Keratinocyte (primary cell): ENCODE data around the gene MEIS2. TPM values are rescaled to one million over a fixed set of nuclear protein-coding genes. Genes with fewer than 3 reads are reported as not detected.

Experiments
- DNase-seq: peaks from one replicate; pipeline ENCODE4 v3.0.0-alpha.2; 2011; ENCODE audit warnings: low read depth, missing footprints, low spot score
- FAIRE-seq: peaks from 2 replicates; lab custom pipeline; 2011; peaks lifted over from hg19 to GRCh38; lab: Jason Lieb, UNC
- H2AFZ ChIP-seq: 2 replicates; pipeline ENCODE4 v1.6.0; 2012; ENCODE audit warnings: low read length, control low read depth, inconsistent platforms; ENCODE audit not compliant: control insufficient read depth
- H3K27ac ChIP-seq: 2 replicates; pipeline ENCODE4 v1.5.1; 2011; ENCODE audit warnings: low read length; ENCODE audit not compliant: control insufficient read depth, insufficient read depth
- H3K27me3 ChIP-seq: 3 replicates; pipeline ENCODE4 v1.6.0; 2011; ENCODE audit warnings: low read length; ENCODE audit not compliant: control insufficient read depth, insufficient read depth; ENCODE audit errors: extremely low read depth
- H3K36me3 ChIP-seq, 2 experiments: 2 replicates in 1 of 2; 3 replicates in 1 of 2; pipeline ENCODE4 v1.5.1; 2011; ENCODE audit warnings: low read length in 2 of 2, mild to moderate bottlenecking in 1 of 2; ENCODE audit not compliant: control insufficient read depth in 2 of 2, insufficient read depth in 2 of 2; ENCODE audit errors: extremely low read depth in 1 of 2
- H3K4me1 ChIP-seq: 3 replicates; pipeline ENCODE4 v1.5.1; 2011; ENCODE audit warnings: low read length; ENCODE audit not compliant: control insufficient read depth, insufficient read depth; ENCODE audit errors: extremely low read depth
- H3K4me2 ChIP-seq: 3 replicates; pipeline ENCODE4 v1.6.0; 2011; ENCODE audit warnings: low read depth, low read length; ENCODE audit not compliant: control insufficient read depth, insufficient read depth; ENCODE audit errors: extremely low read depth
- H3K4me3 ChIP-seq, 3 experiments: fragments of 200-600 bp in 1 of 3; sonication (generic) in 1 of 3; 2 replicates in 2 of 3; 3 replicates in 1 of 3; pipeline ENCODE4 v1.5.1; 2011 to 2016; ENCODE audit warnings: low read length in 3 of 3, mild to moderate bottlenecking in 3 of 3, control low read depth in 2 of 3, inconsistent platforms in 1 of 3, low read depth in 1 of 3, mixed read lengths in 1 of 3, mixed run types in 1 of 3, moderate library complexity in 1 of 3; ENCODE audit not compliant: control insufficient read depth in 2 of 3, insufficient read depth in 2 of 3; ENCODE audit errors: extremely low read depth in 1 of 3
- H3K79me2 ChIP-seq: 2 replicates; pipeline ENCODE4 v1.6.0; 2012; ENCODE audit warnings: low read length; ENCODE audit not compliant: control insufficient read depth, insufficient read depth
- H3K9ac ChIP-seq: 3 replicates; pipeline ENCODE4 v1.6.0; 2011; ENCODE audit warnings: low read length; ENCODE audit not compliant: control insufficient read depth, insufficient read depth; ENCODE audit errors: extremely low read depth
- H3K9me1 ChIP-seq: 3 replicates; pipeline ENCODE4 v1.6.0; 2011; ENCODE audit warnings: low read length; ENCODE audit not compliant: control insufficient read depth, insufficient read depth; ENCODE audit errors: extremely low read depth
- H3K9me3 ChIP-seq: 2 replicates; pipeline ENCODE4 v1.5.1; 2012; ENCODE audit warnings: low read depth, low read length; ENCODE audit not compliant: control insufficient read depth
- H4K20me1 ChIP-seq: 3 replicates; pipeline ENCODE4 v1.6.0; 2011; ENCODE audit warnings: low read length; ENCODE audit not compliant: control insufficient read depth, insufficient read depth; ENCODE audit errors: extremely low read depth
- CTCF ChIP-seq, 3 experiments: IDR thresholded peaks in 1 of 3; conservative IDR thresholded peaks in 1 of 3; optimal IDR thresholded peaks in 1 of 3; 2 replicates in 2 of 3; 3 replicates in 1 of 3; pipeline versions ENCODE3 to v1.5.1; 2011; ENCODE audit warnings: low read length in 3 of 3, mild to moderate bottlenecking in 3 of 3, moderate library complexity in 2 of 3, control low read depth in 1 of 3, inconsistent platforms in 1 of 3; ENCODE audit not compliant: insufficient read depth in 2 of 3; ENCODE audit errors: extremely low read depth in 1 of 3
- EZH2 ChIP-seq: IDR thresholded peaks from one replicate; pipeline ENCODE4 v1.6.1; 2012; ENCODE audit warnings: inconsistent platforms, mild to moderate bottlenecking, low read length, moderate library complexity
- dilution Hi-C: fragments of 300-500 bp; cut with MboI; formaldehyde crosslinking; loops from one replicate; pipeline ENCODE4 v1.7.0; 2020; ENCODE audit warnings: low sequenced_read_pairs; ENCODE audit not compliant: extremely low pct_ligation_motif_present
- polyA plus RNA-seq, 5 experiments: library from polyadenylated mRNA; depleted of rRNA in 3 of 5; stranded (reverse) in 3 of 5; stranded (forward) in 1 of 5; unstranded in 1 of 5; fragments of >200 nt; gene quantifications; 1 replicate in 1 of 5; 2 replicates in 3 of 5; 3 replicates in 1 of 5; pipeline versions ENCODE4 v1.2.1 to v1.2.3, GENCODE V29; 2011 to 2012; ENCODE audit warnings: missing spikeins in 2 of 5, low read depth in 1 of 5, low replicate concordance in 1 of 5

MEIS2 gene
- polyA plus RNA-seq, 1 donor (not counting 4 experiments of a cell fraction or from before 2014, with no cell fraction given), result 11.4 TPM

DNA sequence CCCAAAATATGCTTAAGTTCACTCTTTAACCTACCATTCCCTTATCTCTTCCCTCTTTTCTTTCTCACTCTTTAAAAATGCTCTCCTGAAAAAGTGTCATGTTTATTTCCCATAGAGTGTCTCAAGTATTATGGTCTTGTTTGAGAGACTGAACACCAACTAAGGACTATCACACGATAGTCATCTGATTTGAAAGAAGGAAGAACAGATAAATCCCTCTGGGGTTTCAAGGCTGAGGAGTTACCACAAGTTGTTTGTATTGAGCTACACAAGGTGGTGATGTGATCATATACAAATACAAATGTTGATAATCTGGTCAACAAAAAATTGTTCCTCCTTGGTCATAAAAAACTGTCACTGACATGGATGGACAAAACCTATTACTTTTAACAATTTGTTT, 13.8 kb downstream of the MEIS2 start:
- Histone ChIP-seq H3K4me2 (no peak overlapping the region), H3K36me3 (peaks cover 2 to 4% of the 10 kb centered on the region in 2 experiments), H3K79me2 (no peaks in the 10 kb centered on the region), H3K27me3 (no peaks in the 10 kb centered on the region), H3K4me1 (peaks cover 10% of the 10 kb centered on the region), H4K20me1 (no peaks in the 10 kb centered on the region), H3K9ac (no peak overlapping the region), H3K4me3 (no peak overlapping the region), H3K9me1 (no peaks in the 10 kb centered on the region), H2AFZ (no peak overlapping the region), H3K27ac (no peak overlapping the region), H3K9me3 (no peaks in the 10 kb centered on the region)
- no peak for TF ChIP-seq CTCF (optimal IDR thresholded peaks at IDR 0.05 in 1 of 3, IDR thresholded peaks at IDR 0.05 in 1 of 3, conservative IDR thresholded peaks at IDR 0.05 in 1 of 3; ENCODE audit: extremely low read depth in 1 of 3, insufficient read depth in 2 of 3, low read length in 3 of 3)
- TF ChIP-seq EZH2, result no peak
- DNase-seq, result no peak
- FAIRE-seq, result no peak
- dilution Hi-C loops, result no loop called here

DNA sequence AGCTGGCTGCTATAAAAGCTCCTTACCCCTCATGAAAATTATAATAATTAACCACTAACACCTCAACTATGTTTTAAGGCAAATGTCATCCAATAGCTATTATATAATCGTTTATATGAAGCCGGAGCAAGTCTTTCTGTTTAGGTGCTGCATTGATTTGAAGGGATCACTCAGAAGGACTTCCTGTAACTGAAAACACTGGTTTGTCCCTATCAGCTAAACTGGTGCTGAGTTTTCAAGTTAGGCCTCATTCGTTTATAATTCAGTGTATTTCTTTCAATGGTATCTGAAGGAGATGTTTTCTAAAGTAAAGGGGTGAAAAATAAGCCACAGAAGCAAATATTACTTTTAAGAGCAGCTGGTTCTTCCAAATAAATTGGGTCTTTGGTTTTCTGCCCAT, 14.2 kb downstream of the MEIS2 start:
- dilution Hi-C loops, result no loop called here
- Histone ChIP-seq H3K9ac (no peak overlapping the region), H3K36me3 (peaks cover 2 to 4% of the 10 kb centered on the region in 2 experiments), H3K9me1 (no peaks in the 10 kb centered on the region), H3K4me2 (no peak overlapping the region), H3K9me3 (no peaks in the 10 kb centered on the region), H2AFZ (no peak overlapping the region), H3K4me3 (no peak overlapping the region), H3K4me1 (peaks cover 10% of the 10 kb centered on the region), H3K79me2 (no peaks in the 10 kb centered on the region), H3K27ac (no peak overlapping the region), H3K27me3 (no peaks in the 10 kb centered on the region), H4K20me1 (no peaks in the 10 kb centered on the region)
- TF ChIP-seq EZH2 (no peak), CTCF (optimal IDR thresholded peaks at IDR 0.05 in 1 of 3, IDR thresholded peaks at IDR 0.05 in 1 of 3, conservative IDR thresholded peaks at IDR 0.05 in 1 of 3; ENCODE audit: extremely low read depth in 1 of 3, insufficient read depth in 2 of 3, low read length in 3 of 3) (no peak)
- FAIRE-seq (no peak), DNase-seq (no peak)
